HepG2 (cell line): ENCODE data around the gene MBOAT7. TPM values are rescaled to one million over a fixed set of nuclear protein-coding genes. Genes with fewer than 3 reads are reported as not detected.

ENCODE experiments used
- HDAC2 ChIP-seq: sonication (generic); formaldehyde crosslinking; IDR thresholded peaks from 2 replicates; pipeline ENCODE4 v1.4.0; 2020; ENCODE audit warnings: missing genetic modification reagents
- HNF4G ChIP-seq, 2 experiments: sonication (generic) in 1 of 2; formaldehyde crosslinking in 1 of 2; IDR thresholded peaks; 2 replicates each; pipeline versions ENCODE4 v1.4.0 to v1.6.1; 2011 to 2020; ENCODE audit warnings: borderline replicate concordance in 2 of 2, low read depth in 2 of 2, mild to moderate bottlenecking in 2 of 2, low read length in 1 of 2, missing genetic modification reagents in 1 of 2, moderate library complexity in 1 of 2
- MTA1 ChIP-seq: sonication (generic); formaldehyde crosslinking; IDR thresholded peaks from 2 replicates; pipeline ENCODE4 v1.4.0; 2020; ENCODE audit warnings: missing genetic modification reagents, mild to moderate bottlenecking, borderline replicate concordance
- POLR2A ChIP-seq, 2 experiments: IDR thresholded peaks; 2 replicates each; pipeline ENCODE4 v1.6.1; 2011; ENCODE audit warnings: low read depth in 2 of 2, low read length in 2 of 2, mild to moderate bottlenecking in 1 of 2, moderate library complexity in 1 of 2; ENCODE audit not compliant: insufficient read depth in 1 of 2
- SKI ChIP-seq: fragments of 450-650 bp; IDR thresholded peaks from one replicate; pipeline ENCODE4 v1.6.1; 2018; ENCODE audit warnings: mild to moderate bottlenecking; ENCODE audit not compliant: partially characterized antibody
- SP5 ChIP-seq: IDR thresholded peaks from 2 replicates; pipeline ENCODE4 v1.6.1; 2016; ENCODE audit warnings: low read depth, borderline replicate concordance
- ZKSCAN5 ChIP-seq: sonication (generic); formaldehyde crosslinking; IDR thresholded peaks from 2 replicates; pipeline ENCODE4 v1.5.1; 2020; ENCODE audit warnings: mild to moderate bottlenecking, missing genetic modification reagents
- ZNF383 ChIP-seq: sonication (generic); formaldehyde crosslinking; IDR thresholded peaks from 2 replicates; pipeline ENCODE4 v1.4.0; 2020; ENCODE audit warnings: missing genetic modification reagents, mild to moderate bottlenecking, borderline replicate concordance
- ZNF619 ChIP-seq: sonication (generic); formaldehyde crosslinking; IDR thresholded peaks from 2 replicates; pipeline ENCODE4 v1.4.0; 2020; ENCODE audit warnings: mild to moderate bottlenecking, missing genetic modification reagents
- ZNF691 ChIP-seq: sonication (generic); formaldehyde crosslinking; IDR thresholded peaks from 2 replicates; pipeline ENCODE4 v1.4.0; 2020; ENCODE audit warnings: missing genetic modification reagents, low read depth, mild to moderate bottlenecking, borderline replicate concordance
- polyA plus RNA-seq, 8 experiments: library from polyadenylated mRNA; depleted of rRNA in 3 of 8; stranded (reverse) in 7 of 8; unstranded in 1 of 8; fragments of >200 nt; fragmentation: Illumina TruSeq in 4 of 8; extraction: Trizol in 4 of 8; gene quantifications; 2 replicates each; pipeline versions ENCODE4 v1.2.1 to v1.2.3, GENCODE V29; 2011 to 2016; ENCODE audit warnings: low read depth in 4 of 8, missing spikeins in 1 of 8, mixed read lengths in 1 of 8; ENCODE audit not compliant: insufficient read depth in 1 of 8
- total RNA-seq, 5 experiments: library from RNA; depleted of rRNA; stranded (reverse); fragments of >200 nt; fragmentation: Illumina TruSeq; extraction: Trizol; gene quantifications; 2 replicates each; pipeline ENCODE4 v1.2.3, GENCODE V29; 2016; ENCODE audit warnings: low read depth in 1 of 5
- TF ChIP-seq, protein P1 (sequence below): sonication (generic); formaldehyde crosslinking; IDR thresholded peaks from 2 replicates; pipeline ENCODE4 v1.5.1; 2020; ENCODE audit warnings: mild to moderate bottlenecking, missing genetic modification reagents, moderate library complexity
- TF ChIP-seq, protein P2 (sequence below): sonication (generic); formaldehyde crosslinking; IDR thresholded peaks from 2 replicates; pipeline ENCODE4 v1.4.0; 2020; ENCODE audit warnings: missing genetic modification reagents
- TF ChIP-seq, protein P3 (sequence below), 2 experiments: sonication (generic) in 1 of 2; formaldehyde crosslinking in 1 of 2; IDR thresholded peaks; 2 replicates each; pipeline versions ENCODE4 v1.4.0 to v1.6.1; 2018 to 2020; ENCODE audit warnings: missing genetic modification reagents in 2 of 2, borderline replicate concordance in 1 of 2, low read depth in 1 of 2, mild to moderate bottlenecking in 1 of 2, missing biosample characterization in 1 of 2
- TF ChIP-seq, protein P4 (sequence below): sonication (generic); formaldehyde crosslinking; IDR thresholded peaks from 2 replicates; pipeline ENCODE4 v1.4.0; 2020; ENCODE audit warnings: missing genetic modification reagents, borderline replicate concordance

The MBOAT7 gene
- total and polyA plus RNA-seq, 2 of the 13 experiments (the other 11 are each of a cell fraction or from before 2014, with no cell fraction given) = 22.2 to 25.5 TPM

DNA sequence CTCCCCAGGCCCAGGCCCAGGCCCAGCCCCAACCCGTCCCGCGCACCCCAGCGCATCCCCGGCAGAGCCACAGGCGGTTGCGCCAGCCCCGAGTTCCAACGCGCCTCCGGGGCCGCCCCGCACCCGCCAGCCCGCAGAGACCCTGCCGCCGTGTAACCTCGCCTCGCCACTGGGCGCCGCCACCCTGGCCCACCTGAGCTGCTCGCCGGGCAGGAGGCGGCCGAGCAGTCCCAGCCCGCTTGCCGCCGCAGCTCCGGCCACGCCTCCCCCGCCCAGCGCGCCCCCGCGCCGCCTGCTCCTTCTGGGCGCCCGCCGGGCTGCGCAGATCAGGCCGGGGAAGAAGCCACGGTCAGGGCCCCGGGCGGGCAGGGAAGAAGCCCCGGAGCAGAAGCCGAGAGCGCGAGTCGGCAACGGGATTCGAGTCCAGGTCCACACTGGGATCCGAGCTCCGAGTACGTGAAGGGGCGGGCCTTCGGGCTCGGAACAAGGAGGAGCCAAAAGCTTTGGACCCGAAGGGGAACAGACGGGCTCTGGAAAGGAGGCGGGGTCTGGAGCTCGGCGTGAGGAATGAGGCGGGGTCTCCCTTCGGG, at the start of gene MBOAT7 (continued):
- TF ChIP-seq ZKSCAN5 (CRISPR knock-in tag) = no peak
- peak; percentile 74 to 90 for TF ChIP-seq POLR2A (IDR thresholded peaks at IDR 0.05; ENCODE audit: insufficient read depth in 1 of 2, low read depth in 2 of 2, low read length in 2 of 2)
- TF ChIP-seq, protein P1, sequence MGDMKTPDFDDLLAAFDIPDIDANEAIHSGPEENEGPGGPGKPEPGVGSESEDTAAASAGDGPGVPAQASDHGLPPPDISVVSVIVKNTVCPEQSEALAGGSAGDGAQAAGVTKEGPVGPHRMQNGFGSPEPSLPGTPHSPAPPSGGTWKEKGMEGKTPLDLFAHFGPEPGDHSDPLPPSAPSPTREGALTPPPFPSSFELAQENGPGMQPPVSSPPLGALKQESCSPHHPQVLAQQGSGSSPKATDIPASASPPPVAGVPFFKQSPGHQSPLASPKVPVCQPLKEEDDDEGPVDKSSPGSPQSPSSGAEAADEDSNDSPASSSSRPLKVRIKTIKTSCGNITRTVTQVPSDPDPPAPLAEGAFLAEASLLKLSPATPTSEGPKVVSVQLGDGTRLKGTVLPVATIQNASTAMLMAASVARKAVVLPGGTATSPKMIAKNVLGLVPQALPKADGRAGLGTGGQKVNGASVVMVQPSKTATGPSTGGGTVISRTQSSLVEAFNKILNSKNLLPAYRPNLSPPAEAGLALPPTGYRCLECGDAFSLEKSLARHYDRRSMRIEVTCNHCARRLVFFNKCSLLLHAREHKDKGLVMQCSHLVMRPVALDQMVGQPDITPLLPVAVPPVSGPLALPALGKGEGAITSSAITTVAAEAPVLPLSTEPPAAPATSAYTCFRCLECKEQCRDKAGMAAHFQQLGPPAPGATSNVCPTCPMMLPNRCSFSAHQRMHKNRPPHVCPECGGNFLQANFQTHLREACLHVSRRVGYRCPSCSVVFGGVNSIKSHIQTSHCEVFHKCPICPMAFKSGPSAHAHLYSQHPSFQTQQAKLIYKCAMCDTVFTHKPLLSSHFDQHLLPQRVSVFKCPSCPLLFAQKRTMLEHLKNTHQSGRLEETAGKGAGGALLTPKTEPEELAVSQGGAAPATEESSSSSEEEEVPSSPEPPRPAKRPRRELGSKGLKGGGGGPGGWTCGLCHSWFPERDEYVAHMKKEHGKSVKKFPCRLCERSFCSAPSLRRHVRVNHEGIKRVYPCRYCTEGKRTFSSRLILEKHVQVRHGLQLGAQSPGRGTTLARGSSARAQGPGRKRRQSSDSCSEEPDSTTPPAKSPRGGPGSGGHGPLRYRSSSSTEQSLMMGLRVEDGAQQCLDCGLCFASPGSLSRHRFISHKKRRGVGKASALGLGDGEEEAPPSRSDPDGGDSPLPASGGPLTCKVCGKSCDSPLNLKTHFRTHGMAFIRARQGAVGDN = peak; percentile 59
- peak; percentile 53; the same call in 1 of the 2 replicates for TF ChIP-seq MTA1 (CRISPR knock-in tag)
- TF ChIP-seq ZNF619 = peak; percentile 40; the same call in 1 of the 2 replicates
- 0 out of 2 replicates have a peak, but pooled peaks have one; percentile 48 for TF ChIP-seq ZNF383 (CRISPR knock-in tag)
- TF ChIP-seq, protein P2, sequence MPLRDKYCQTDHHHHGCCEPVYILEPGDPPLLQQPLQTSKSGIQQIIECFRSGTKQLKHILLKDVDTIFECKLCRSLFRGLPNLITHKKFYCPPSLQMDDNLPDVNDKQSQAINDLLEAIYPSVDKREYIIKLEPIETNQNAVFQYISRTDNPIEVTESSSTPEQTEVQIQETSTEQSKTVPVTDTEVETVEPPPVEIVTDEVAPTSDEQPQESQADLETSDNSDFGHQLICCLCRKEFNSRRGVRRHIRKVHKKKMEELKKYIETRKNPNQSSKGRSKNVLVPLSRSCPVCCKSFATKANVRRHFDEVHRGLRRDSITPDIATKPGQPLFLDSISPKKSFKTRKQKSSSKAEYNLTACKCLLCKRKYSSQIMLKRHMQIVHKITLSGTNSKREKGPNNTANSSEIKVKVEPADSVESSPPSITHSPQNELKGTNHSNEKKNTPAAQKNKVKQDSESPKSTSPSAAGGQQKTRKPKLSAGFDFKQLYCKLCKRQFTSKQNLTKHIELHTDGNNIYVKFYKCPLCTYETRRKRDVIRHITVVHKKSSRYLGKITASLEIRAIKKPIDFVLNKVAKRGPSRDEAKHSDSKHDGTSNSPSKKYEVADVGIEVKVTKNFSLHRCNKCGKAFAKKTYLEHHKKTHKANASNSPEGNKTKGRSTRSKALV (CRISPR knock-in tag) = 0 out of 2 replicates have a peak, but pooled peaks have one; percentile 20
- no peak for TF ChIP-seq HNF4G (IDR thresholded peaks at IDR 0.05; ENCODE audit: borderline replicate concordance, low read depth, low read length)
- TF ChIP-seq HNF4G (CRISPR knock-in tag; IDR thresholded peaks at IDR 0.05; ENCODE audit: borderline replicate concordance, low read depth) = no peak
- TF ChIP-seq, protein P3, sequence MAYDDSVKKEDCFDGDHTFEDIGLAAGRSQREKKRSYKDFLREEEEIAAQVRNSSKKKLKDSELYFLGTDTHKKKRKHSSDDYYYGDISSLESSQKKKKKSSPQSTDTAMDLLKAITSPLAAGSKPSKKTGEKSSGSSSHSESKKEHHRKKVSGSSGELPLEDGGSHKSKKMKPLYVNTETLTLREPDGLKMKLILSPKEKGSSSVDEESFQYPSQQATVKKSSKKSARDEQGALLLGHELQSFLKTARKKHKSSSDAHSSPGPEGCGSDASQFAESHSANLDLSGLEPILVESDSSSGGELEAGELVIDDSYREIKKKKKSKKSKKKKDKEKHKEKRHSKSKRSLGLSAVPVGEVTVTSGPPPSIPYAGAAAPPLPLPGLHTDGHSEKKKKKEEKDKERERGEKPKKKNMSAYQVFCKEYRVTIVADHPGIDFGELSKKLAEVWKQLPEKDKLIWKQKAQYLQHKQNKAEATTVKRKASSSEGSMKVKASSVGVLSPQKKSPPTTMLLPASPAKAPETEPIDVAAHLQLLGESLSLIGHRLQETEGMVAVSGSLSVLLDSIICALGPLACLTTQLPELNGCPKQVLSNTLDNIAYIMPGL (CRISPR knock-in tag; IDR thresholded peaks at IDR 0.05; ENCODE audit: borderline replicate concordance in 1 of 2, low read depth in 1 of 2) = peak; percentile 82 to 89; a peak in 3 of 4 replicates
- TF ChIP-seq, protein P4, sequence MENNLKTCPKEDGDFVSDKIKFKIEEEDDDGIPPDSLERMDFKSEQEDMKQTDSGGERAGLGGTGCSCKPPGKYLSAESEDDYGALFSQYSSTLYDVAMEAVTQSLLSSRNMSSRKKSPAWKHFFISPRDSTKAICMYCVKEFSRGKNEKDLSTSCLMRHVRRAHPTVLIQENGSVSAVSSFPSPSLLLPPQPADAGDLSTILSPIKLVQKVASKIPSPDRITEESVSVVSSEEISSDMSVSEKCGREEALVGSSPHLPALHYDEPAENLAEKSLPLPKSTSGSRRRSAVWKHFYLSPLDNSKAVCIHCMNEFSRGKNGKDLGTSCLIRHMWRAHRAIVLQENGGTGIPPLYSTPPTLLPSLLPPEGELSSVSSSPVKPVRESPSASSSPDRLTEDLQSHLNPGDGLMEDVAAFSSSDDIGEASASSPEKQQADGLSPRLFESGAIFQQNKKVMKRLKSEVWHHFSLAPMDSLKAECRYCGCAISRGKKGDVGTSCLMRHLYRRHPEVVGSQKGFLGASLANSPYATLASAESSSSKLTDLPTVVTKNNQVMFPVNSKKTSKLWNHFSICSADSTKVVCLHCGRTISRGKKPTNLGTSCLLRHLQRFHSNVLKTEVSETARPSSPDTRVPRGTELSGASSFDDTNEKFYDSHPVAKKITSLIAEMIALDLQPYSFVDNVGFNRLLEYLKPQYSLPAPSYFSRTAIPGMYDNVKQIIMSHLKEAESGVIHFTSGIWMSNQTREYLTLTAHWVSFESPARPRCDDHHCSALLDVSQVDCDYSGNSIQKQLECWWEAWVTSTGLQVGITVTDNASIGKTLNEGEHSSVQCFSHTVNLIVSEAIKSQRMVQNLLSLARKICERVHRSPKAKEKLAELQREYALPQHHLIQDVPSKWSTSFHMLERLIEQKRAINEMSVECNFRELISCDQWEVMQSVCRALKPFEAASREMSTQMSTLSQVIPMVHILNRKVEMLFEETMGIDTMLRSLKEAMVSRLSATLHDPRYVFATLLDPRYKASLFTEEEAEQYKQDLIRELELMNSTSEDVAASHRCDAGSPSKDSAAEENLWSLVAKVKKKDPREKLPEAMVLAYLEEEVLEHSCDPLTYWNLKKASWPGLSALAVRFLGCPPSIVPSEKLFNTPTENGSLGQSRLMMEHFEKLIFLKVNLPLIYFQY (CRISPR knock-in tag) = peak; percentile 34; the same call in 1 of the 2 replicates
- peak; percentile 52 for TF ChIP-seq SKI
- TF ChIP-seq ZNF691 (CRISPR knock-in tag) = peak; percentile 81; the same call in 1 of the 2 replicates
- no peak; the same call in 1 of the 2 replicates for TF ChIP-seq SP5
- 0 out of 2 replicates have a peak, but pooled peaks have one; percentile 25 for TF ChIP-seq HDAC2 (CRISPR knock-in tag)
